Measurements from ENCODE around the gene CYP3A4.

The CYP3A4 gene

DNA sequence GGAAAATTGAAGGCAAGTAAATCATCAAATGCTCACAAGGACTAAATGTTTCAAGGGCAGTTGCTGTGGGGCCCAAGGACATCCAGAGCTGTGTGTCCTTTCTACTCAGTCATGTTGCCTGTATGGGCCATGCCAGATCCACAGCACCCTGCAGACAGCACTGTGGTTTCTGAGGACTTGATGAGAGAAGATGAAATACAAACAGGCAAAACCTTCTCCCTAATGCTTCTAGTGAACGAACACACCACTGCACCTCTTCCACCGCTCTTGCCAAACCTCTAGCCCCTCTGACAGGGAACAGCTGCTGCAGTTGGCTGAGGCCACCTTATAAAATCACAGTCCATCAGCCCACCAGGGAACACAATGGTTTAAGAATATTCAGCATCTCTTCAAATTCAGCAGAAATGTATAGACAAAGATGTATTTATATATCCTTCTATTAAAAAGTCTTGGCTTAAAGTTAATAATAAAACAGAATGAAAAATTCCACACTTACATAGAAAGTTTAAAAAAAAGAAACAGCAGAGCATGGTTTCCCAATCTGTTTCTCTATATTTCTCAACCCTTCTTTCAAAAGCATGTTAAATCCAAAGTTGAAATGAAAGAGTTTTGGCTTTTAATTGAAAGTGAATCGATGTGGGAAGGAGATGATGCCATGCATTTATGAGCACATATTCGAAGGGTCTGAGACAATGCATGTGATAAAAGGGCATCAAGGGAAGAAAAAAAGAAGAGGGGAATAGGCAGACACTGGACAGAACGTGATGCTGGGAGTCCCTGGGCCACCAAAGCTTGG is 63.0 kb downstream of the CYP3A4 start:
- DNase-seq (ENCODE audit: low spot score): no peak

DNA sequence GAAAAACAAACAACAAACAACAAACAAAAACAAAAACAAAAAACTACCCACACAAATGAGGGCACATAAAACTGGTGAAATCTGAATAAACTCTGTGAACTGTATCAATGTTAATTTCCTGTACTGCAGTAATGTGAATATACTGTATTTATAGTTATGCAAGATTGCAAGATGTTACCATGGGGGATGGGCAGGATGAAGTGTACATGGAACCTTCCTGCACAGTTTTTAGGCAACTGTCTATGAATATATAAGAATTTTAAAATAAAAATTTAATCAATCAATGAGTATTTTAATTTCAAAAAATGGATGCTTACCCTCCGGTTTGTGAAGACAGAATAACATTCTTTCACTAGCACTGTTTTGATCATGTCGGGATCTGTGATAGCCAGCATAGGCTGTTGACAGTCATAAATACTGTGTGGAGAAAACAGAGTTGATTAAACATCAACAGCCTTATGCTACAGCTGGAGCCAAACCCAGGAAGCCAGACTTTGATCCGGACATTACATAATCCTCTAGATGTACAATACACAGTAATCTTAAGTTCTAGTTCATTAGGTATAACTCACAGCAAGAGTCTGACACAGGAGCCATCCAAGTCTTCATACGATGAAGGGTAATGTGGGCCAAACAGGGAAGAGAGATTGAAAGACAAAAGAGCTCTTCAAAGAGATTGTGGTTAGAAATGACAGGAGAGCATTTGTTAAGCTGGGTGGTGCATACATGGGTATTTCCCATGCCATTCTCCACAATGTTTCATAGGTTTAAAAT is 63.8 kb downstream of the CYP3A4 start:
- DNase-seq (ENCODE audit: low spot score): no peak

DNA sequence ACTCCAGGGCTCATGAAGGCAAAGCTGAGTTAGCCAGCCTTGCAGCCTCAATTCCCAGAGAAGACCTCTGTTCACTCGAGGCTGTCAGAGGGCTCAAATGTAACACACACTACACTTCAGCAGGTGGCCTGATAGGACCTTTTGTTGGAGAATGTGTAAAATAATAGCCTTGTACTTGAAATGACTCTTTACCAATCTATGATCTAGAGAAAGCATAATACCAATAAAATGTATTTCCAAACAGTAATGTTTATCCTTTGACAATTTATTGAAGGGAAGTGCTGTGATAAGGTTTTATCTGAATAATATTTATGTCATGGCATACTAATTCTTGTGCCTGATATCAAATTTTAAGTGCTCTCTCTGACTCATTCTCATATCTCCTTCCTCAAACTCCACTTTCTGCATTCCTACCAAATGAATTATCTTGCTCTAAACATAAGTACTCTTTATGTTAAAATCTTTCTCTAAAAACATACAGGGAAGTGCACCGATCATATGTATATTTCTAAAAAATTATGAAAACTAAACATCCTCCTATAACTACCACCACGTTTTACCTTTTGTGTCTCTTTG is 69.9 kb downstream of the CYP3A4 start:
- no peak for DNase-seq (ENCODE audit: low spot score)

DNA sequence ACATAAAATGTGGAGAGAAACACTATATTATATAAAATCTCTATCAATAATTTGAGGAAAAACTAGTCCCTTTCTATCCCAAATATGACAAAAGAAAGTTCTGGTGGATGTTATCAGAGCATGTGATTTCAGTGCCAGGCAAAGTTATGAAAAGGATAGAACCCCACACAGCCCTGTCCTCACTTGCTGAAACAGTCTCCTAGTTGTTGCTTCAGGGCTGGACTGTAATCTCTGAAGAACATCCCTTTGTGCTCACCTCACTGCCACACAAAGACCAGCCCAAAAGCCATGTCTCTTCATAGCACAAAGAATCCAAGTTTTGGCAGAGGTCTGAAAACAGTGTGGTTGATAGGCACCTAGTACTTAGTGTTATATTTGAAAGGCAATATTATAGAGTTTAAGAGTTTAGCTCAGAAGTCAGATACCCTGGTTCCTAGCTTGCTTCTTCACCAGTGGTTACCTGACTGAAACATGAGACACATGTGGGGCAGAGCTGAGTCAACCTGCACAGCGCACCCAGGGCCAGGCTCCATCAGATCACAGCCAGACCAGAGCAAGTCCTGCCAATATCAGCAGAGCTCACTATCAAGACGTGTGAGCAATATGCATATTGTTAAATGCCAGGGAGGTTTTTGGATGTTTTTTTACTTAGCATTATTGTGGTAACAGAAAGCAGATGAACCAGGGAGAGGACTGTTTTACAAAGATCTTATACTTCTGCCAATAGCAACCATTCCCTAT is 74.0 kb downstream of the CYP3A4 start:
- no peak for DNase-seq (ENCODE audit: low spot score)

DNA sequence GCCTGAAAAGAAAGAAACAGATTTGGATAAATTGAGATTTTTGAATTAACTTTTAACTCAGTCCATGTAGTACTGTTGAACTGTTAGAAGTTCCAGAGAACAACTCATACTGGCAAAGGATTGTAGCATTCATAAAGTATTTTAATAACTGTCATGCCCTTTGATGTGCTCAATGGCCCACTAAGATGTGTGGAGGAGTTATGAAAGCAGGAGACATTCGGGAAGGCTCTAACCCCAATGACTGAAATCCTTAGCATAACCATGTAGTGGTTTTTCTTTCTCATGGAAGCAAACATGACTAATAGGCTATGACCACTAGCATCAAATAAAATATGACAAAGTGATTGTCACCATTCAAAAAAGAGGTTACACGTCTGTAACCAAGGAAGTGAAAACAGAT is 74.7 kb downstream of the CYP3A4 start:
- no peak for DNase-seq (ENCODE audit: low spot score)

DNA sequence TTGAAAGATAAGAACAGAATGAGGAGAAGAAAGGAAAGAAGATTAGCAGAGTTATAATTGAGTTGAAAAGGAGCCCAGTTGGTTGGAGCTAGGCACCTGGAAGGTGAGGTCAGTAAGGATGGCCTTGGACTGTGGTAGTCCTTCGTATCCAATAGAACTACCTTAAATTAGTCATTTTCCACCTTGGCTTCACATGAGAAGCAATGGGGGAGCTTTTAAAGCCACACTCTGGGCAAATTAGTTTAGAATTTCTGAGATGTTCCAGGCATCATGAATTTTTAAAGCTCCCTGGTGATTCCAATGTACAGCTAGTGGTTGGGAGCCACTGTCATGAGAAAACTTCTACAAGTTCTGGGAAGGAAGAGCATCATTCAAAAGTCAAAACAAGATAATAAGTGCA is 76.9 kb downstream of the CYP3A4 start:
- DNase-seq (ENCODE audit: low spot score): no peak

All from cerebellar cortex (tissue), 1 donor.